A673 (cell line): ENCODE measurements around the gene SUPT7L.

Experiments used
- EZH2 ChIP-seq: fragments of 200-600 bp; sonication (generic); IDR thresholded peaks from 2 replicates; pipeline ENCODE4 v1.6.1; 2017; ENCODE audit warnings: borderline replicate concordance, low read depth, mild to moderate bottlenecking, mixed read lengths, antibody characterized with exemption, low read length; ENCODE audit not compliant: poor library complexity, severe bottlenecking
- TF ChIP-seq, protein P1 (sequence below): fragments of 300-800, 200-600 bp; sonication (generic); conservative IDR thresholded peaks from 2 replicates; pipeline ENCODE4 v1.5.1; 2017; ENCODE audit warnings: low read depth, mild to moderate bottlenecking, antibody characterized with exemption, low read length, moderate library complexity, mixed read lengths

GRCh38 chr2:27708257-27708654, 44.8 kb upstream of the SUPT7L start:
- TF ChIP-seq, protein P1, sequence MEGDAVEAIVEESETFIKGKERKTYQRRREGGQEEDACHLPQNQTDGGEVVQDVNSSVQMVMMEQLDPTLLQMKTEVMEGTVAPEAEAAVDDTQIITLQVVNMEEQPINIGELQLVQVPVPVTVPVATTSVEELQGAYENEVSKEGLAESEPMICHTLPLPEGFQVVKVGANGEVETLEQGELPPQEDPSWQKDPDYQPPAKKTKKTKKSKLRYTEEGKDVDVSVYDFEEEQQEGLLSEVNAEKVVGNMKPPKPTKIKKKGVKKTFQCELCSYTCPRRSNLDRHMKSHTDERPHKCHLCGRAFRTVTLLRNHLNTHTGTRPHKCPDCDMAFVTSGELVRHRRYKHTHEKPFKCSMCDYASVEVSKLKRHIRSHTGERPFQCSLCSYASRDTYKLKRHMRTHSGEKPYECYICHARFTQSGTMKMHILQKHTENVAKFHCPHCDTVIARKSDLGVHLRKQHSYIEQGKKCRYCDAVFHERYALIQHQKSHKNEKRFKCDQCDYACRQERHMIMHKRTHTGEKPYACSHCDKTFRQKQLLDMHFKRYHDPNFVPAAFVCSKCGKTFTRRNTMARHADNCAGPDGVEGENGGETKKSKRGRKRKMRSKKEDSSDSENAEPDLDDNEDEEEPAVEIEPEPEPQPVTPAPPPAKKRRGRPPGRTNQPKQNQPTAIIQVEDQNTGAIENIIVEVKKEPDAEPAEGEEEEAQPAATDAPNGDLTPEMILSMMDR: no peak
- no peak for TF ChIP-seq EZH2
